ENCODE results near the gene SNRK. TPM values are rescaled to one million over a fixed set of nuclear protein-coding genes. Genes with fewer than 3 reads are reported as not detected.

SNRK gene
- total RNA-seq, 1 experiment from 2014 or later, result 11.8 TPM

DNA sequence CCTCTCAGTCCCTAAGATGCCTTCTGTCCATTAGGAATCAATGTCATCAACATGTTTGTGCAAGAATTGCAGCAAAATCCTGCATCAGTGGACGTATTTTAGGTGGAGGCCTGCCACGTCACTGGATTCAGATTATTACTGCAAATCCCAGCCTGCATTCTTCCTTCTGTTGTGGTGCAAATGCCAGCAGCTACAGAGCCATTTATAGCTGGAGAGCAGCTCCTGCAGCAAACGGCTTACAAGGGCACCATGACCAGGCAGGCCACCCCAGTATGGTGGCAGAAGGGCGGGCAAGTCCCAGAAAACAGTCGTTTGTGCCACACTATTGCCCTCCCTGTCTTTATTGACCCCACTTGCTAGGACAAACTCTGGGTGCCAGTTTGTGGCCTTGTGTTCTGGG, 74.7 kb downstream of the SNRK start (continued):
- TF ChIP-seq ZBTB21 (CRISPR knock-in tag; IDR thresholded peaks at IDR 0.05; ENCODE audit: borderline replicate concordance), result no peak
- TF ChIP-seq ZSCAN18 (CRISPR knock-in tag; IDR thresholded peaks at IDR 0.05), result no peak
- TF ChIP-seq KAT7 (CRISPR knock-in tag; IDR thresholded peaks at IDR 0.05; ENCODE audit: borderline replicate concordance), result no peak
- TF ChIP-seq ZNF416 (CRISPR knock-in tag; IDR thresholded peaks at IDR 0.05), result no peak
- no peak for TF ChIP-seq PREB (CRISPR knock-in tag; IDR thresholded peaks at IDR 0.05; ENCODE audit: borderline replicate concordance)
- no peak for TF ChIP-seq MXD4 (CRISPR knock-in tag; IDR thresholded peaks at IDR 0.05; ENCODE audit: borderline replicate concordance)
- no peak for TF ChIP-seq HMGXB4 (CRISPR knock-in tag; IDR thresholded peaks at IDR 0.05)
- TF ChIP-seq ZNF263 (CRISPR knock-in tag; IDR thresholded peaks at IDR 0.05; ENCODE audit: low read depth), result no peak
- no peak for TF ChIP-seq JAZF1 (CRISPR knock-in tag; IDR thresholded peaks at IDR 0.05)
- TF ChIP-seq ESRRA (CRISPR knock-in tag; IDR thresholded peaks at IDR 0.05; ENCODE audit: borderline replicate concordance), result no peak
- TF ChIP-seq EMX1 (CRISPR knock-in tag; IDR thresholded peaks at IDR 0.05), result no peak
- no peak for TF ChIP-seq CBFB (CRISPR knock-in tag; IDR thresholded peaks at IDR 0.05; ENCODE audit: low read depth)

DNA sequence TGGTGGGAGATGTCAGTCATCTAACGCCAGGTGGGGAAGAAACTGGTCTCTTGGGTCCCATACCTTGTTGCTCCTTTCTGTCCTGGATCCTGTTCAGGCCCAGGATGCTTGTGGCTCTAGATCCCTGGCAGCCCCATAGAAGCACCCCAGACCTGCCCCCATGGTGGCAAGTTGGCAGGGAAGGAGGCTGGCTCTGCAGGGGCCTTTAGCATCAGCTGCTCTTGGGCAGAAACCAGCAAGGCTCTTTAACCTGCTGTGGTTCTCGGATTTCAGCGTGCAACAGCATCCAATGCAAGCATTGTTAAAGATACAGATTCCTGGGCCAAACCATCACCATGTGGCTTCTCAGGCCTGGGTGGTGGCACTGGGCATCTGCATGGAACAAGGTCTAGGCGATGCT, 75.8 kb downstream of the SNRK start:
- Mint-ChIP-seq H3K4me3 (no peak overlapping the region), H3K4me1 (peaks cover 28% of the 10 kb centered on the region), H3K27me3 (ENCODE audit: low read depth) (peaks cover 15% of the 10 kb centered on the region), H3K27ac (no peak overlapping the region), H3K36me3 (peaks cover 4% of the 10 kb centered on the region), H3K9me3 (peaks cover 5% of the 10 kb centered on the region; the same call in 1 of the 2 replicates)
- TF ChIP-seq SP1 (CRISPR knock-in tag; conservative IDR thresholded peaks at IDR 0.05) (no peak), ZSCAN18 (CRISPR knock-in tag; IDR thresholded peaks at IDR 0.05) (no peak), NFATC4 (CRISPR knock-in tag; IDR thresholded peaks at IDR 0.05) (no peak)
- ChIA-PET CTCF (no interaction called here), POLR2A (no interaction called here)
- ATAC-seq (no peak), DNase-seq (ENCODE audit: low spot score) (no peak)

- no peak for DNase-seq (ENCODE audit: low spot score)
- peaks cover 4% of the 10 kb centered on the region for H3K36me3 Mint-ChIP-seq
- no peak overlapping the region for H3K27ac Mint-ChIP-seq
- no peak overlapping the region for H3K4me3 Mint-ChIP-seq
- no peak for TF ChIP-seq EMX1 (CRISPR knock-in tag; IDR thresholded peaks at IDR 0.05)
- ATAC-seq, result no peak
- H3K4me1 Mint-ChIP-seq, result peaks cover 29% of the 10 kb centered on the region
- ChIA-PET CTCF (no interaction called here), POLR2A (no interaction called here)
- peaks cover 8% of the 10 kb centered on the region for H3K27me3 Mint-ChIP-seq (ENCODE audit: low read depth)
- H3K9me3 Mint-ChIP-seq, result peaks cover 5% of the 10 kb centered on the region; the same call in 1 of the 2 replicates
Observed at GRCh38 chr3:43362961-43363360, 76.6 kb downstream of the SNRK start.

- Mint-ChIP-seq H3K4me1 (peaks cover 31% of the 10 kb centered on the region), H3K36me3 (peaks cover 4% of the 10 kb centered on the region), H3K4me3 (no peak overlapping the region), H3K9me3 (no peaks in the 10 kb centered on the region), H3K27me3 (ENCODE audit: low read depth) (peaks cover 8% of the 10 kb centered on the region), H3K27ac (no peak overlapping the region)
- ATAC-seq (no peak), DNase-seq (ENCODE audit: low spot score) (no peak)
- TF ChIP-seq SP1 (CRISPR knock-in tag; conservative IDR thresholded peaks at IDR 0.05) (no peak), GRHL2 (CRISPR knock-in tag; IDR thresholded peaks at IDR 0.05; ENCODE audit: insufficient replicate concordance, severe bottlenecking) (no peak), CREM (CRISPR knock-in tag; IDR thresholded peaks at IDR 0.05) (no peak), ZBTB43 (CRISPR knock-in tag; IDR thresholded peaks at IDR 0.05) (no peak), ZNF232 (CRISPR knock-in tag; IDR thresholded peaks at IDR 0.05) (no peak), MLX (CRISPR knock-in tag; IDR thresholded peaks at IDR 0.05) (no peak)
- TF ChIP-seq, protein P1, sequence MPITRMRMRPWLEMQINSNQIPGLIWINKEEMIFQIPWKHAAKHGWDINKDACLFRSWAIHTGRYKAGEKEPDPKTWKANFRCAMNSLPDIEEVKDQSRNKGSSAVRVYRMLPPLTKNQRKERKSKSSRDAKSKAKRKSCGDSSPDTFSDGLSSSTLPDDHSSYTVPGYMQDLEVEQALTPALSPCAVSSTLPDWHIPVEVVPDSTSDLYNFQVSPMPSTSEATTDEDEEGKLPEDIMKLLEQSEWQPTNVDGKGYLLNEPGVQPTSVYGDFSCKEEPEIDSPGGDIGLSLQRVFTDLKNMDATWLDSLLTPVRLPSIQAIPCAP (CRISPR knock-in tag; IDR thresholded peaks at IDR 0.05), result no peak
- TF ChIP-seq, protein P2, sequence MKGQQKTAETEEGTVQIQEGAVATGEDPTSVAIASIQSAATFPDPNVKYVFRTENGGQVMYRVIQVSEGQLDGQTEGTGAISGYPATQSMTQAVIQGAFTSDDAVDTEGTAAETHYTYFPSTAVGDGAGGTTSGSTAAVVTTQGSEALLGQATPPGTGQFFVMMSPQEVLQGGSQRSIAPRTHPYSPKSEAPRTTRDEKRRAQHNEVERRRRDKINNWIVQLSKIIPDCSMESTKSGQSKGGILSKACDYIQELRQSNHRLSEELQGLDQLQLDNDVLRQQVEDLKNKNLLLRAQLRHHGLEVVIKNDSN (CRISPR knock-in tag; IDR thresholded peaks at IDR 0.05), result no peak
- POLR2A ChIA-PET, result no interaction called here
- CTCF ChIA-PET, result interaction anchor here (0.7 kb wide), 1 partner anchor 47 kb away, joined by 3 read pairs; no protein-coding TSS in a partner anchor
Observed at GRCh38 chr3:43363621-43364266, 77.4 kb downstream of the SNRK start.

Measured in WTC11 (cell line).